ENCODE data around the gene COL25A1.

Gene COL25A1

DNA sequence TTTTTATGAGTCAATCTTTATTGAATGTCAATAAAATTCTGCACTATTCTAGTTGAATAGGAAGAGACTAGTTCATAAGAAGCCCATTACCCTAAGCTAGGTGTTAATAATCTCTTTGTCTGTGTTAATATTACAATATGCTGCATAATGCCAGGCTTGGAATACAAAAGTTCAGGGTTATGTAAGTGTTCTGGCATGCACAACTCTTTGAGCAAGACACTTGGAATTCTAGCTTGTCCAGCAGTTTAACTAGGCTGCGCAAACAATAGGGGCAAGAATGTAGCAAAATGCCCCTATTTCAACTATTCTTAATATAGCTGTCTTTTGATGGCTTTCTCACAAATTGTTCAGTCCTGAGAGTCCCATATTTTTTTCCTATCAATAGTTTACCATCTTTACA, 508.3 kb downstream of the COL25A1 start:
- no peak for DNase-seq

DNA sequence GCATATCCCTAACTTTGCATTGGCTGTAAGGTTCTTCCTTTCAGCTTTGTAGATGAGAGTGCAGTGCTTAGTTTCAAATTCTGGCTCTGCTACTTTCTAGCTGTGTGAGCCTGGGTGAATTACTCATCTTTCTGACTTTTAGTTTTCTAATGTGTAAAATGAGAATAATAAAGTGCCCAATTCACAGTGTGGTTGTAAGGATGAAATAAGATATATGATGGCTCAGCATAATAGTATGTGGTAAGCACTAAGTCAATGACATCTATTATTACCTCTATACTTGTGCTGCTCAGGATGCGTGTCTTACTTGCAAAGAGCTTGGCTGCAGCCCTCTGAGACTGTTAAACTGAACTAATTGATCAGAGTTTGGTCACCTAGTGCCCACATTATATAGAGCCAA, 509.0 kb downstream of the COL25A1 start:
- no peak for DNase-seq

DNA sequence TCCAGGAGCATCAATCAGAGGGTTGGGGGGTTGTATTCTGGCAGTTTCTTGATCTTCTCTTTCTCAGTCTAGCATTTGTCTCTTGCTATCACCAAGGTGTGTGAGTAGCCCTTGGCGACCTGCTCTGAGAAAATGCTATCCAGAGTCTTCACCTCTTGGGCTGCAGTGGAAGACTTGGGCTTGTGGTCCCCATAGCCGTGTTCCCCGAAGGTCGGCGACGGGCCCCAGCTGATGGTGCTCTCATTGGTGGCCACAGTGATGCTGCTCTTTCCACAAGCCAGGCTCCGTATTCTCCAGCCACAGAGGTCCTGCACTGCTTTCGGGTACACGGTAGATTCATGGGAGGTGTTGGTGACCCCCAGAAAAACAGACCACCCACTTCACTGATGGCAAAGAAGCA, 513.7 kb downstream of the COL25A1 start:
- no peak for DNase-seq

DNA sequence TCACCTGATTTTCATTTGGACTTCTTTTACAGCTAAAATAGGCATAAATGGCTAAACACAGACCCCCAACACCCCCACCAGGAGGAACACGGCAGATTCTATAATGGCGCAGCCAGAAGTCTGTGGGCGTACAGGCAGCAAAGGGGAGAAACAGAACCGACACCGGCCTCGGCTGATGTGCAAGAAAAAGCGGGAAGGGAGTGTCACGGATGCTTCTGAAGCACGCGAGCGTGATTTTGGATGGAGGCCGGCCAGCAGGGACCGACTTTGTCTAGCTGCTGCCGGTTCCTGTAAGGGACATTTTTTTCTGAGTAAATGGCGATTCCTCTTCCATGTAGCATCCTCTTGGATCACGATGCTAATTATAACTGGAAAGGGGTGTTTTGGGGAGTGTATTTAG, 514.7 kb downstream of the COL25A1 start:
- DNase-seq, result no peak

DNA sequence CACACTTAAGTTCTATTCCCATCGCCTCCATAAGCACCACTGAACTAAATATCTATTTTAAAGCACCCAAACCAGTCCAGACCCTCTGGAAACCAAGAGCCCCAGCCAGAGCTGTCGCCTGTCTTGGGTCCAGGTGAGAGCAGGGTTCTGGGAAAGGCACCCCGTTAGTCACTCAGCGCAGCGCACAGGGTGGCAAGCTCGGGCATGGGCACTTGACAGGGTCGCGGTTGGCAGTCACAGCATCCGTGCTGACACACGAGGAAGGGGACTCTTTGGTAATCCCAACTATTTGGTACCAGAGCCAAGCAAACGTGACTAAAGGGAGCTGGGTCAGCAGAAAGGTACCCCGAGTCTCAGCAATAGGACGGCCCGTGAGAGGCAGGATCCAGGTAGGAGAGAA, 515.4 kb downstream of the COL25A1 start:
- no peak for DNase-seq

DNA sequence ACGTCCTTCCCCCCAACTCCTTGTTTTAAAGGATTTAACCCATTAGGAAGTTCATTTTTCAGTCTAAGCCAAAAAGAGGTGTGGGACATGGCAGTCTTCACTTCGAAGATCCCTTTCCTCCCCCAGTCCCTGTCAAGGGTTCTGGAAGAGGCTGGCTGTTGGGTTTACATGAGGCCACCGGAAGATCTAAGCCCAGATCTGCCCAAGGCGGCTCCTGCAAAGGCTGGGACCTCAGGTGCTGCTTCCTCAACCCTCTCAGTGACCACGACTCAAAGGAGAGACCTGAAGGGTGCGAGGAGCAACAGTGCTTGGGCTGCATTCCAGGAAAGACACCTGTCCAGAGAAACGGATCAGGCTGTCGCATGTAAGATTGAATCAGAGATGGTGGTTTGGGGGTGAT, 516.1 kb downstream of the COL25A1 start:
- DNase-seq, result no peak

DNA sequence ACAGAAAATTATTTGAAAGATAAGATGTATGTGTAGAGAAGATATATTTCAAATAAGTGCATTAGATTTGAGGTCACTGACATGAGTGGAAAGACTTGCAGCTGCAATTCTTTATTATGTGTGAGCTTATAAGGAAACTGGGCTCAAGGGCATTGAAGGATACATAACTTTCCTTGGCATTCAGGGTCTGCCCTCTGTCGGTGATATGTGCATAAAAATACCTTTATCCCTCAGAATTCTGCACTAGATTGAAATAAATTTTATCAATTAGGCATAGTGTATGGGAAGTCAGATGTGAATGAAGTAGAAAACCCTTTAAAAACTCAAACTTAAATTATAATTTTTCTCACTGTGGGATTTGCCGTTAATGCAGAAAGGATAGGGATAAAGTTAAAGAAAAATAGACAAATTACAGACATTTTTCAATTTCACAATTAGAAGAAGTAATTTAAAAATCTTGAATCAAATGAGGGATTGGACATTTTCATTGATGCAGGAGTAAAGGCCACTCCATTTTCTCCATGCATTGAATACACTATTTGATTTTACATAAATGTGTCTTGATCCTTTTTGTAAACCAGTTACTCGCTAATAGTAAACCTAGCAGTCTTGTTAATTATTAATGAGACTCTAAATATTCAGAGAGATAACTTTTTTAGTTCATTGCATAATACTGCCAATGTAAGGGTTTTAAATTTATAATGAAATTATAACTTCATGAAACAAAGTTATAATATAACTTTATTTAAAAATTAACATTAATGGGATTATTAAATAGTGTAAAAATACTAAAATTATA, 518.6 kb downstream of the COL25A1 start:
- peak; percentile 52 for DNase-seq

DNA sequence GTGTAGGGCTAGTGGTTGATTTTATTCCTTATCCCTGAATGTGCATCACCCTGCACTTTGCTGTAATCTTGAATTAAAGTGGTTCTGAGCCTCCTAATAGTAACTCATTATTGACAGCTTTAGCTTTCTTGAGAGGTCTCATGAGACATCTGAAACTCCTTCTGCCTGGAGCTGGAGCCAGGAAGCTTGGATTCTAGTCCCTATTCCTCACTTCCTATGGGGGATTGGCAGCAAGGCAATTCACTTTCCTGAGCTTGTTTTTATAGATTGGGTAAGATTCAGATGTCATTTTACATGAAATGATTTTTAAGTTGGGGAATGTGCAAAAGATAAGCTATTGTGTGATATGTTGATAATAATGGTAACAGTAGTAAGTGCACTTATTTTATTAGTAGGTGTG, 522.5 kb downstream of the COL25A1 start:
- no peak for DNase-seq

DNA sequence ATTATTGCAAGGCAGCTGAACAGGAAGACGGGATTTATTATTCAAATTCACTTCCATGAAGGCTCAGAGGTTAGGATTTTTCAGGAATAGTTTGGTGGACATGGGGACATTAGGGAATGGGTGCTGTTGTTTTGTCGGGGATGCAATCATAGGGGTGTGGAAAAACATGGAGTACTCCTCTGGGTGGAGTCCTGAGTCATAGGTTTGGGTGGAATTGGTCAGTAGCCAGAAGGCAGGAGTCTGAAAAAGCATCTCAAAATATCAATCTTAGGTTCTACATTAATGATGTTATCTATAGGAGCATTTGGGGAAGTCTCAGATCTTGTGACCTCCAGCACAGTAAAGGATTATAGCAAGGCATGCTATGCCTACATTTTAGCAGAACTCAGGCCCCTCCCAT, 525.1 kb downstream of the COL25A1 start:
- DNase-seq, result no peak

DNA sequence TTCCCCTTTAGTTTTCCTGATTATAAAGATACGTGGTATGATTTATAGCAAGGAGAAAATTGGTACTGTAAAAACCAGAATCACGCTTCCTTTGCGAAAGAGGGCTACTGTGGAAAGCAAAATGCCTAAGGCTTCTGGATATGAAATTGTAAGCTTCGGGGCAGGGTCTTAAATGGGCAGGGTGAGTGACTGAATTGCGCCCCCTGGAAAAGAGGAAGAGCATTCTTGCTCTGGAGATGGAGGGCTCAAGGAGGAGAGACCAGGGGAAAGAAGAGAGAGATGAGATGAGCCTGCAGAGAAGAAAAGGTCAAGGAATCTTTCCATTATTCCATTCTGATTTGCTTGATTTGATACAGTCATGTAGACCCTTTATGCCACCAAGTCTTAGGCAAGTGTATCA, 526.5 kb downstream of the COL25A1 start:
- DNase-seq, result peak; percentile 10

DNA sequence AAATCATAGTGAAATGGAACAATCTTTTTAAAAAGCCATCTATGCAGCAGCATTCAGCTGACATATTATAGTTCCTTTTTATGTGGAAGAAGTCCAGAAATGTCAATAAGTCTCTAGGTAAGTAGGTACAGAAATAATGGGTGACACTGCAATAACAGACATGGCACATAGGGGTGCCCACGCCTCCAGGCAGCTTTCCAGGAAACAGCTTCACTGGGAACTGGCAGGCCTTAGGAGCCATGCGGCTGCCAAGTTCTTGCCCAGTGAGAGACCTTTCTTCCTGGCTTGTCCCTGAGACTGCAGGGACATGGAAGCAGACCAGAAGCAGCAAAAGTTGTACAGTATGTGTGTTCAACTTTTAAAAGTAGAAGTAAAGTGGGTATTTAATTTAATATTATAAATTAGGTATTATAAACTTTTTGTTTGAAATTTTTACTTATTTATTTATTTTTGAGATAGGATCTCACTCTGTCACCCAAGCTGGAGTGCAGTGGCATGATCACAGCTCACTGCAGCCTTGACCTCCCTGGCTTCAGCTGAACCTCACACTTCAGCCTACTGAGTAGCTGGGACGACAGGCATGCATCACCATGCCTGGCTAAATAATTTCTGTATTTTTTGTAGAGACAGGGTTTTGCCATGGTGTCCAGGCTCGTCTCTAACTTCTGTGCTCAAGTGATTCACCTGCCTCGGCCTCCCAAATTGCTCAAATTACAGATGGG, 527.5 kb downstream of the COL25A1 start:
- DNase-seq, result peak; percentile 28

DNA sequence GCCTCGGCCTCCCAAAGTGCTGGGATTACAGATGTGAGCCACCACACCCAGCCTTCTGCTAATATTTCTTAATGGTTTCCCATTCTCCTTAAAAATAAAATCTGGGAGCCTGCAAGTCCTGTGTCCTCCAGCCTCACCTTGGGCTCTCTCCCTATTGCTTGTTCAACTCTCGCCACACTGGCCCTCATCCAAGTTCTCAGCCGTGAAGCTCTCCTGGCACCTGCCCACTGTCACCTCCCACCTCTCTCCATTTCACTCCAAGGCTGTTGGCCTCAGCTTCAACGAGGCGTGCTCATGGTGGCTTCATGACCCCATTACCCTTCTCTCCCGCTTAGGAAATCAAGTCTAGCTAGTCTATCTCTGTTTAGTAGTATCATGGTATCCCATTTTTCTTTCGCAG, 530.1 kb downstream of the COL25A1 start:
- DNase-seq, result no peak

DNA sequence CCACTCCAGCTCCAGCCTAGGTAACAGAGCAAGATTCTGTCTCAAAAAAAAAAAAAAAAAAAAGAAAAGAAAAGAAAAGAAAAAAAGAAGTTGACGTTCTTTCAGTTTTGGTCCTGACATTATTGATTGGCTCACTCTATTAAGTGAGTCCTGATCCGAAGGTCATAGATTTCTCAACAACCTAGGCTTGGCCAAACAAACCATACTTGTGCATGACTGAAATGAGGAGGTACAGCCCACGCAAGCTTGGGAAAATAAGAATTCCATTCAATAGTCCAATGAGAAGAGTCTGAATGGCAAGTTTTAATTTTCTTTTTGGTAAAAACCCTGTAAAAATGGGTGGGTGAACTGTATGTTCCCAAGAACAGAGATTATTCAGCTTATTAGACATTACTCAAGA, 536.4 kb downstream of the COL25A1 start:
- DNase-seq, result no peak

DNA sequence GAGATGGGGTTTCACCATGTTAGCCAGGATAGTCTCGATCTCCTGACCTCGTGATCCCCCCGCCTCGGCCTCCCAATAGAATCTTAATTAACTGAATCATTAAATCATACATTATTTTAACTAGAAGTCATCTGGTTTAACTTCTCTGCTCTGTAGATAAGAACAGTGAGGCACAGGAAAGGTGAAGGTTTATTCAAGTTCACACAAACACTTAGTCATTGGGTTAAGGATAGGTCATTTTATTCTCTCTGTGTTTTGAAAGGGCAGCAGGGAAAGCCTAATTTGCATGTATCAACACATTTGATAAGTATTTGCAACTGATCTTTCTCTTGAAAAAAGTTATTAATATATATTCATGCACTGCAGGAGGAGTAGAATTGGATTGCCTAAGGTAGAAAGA, 538.5 kb downstream of the COL25A1 start:
- DNase-seq, result no peak

DNA sequence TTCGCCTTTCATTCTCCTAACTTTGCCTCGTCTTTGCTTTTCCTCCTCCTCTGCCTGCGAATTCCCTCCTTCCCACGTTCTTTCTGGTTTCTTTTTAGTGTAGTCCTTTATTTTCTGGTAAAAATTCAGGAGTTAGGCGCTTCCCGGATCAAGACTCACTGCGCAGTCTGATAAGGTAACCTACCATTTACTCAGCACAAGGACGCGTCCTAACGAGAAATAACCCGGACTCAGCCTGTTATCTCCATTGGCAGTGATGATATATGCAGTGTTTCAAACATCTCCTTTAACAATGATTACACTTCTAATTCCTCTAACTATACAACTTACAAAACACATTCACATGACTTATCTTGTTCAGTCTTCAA, 539.2 kb downstream of the COL25A1 start:
- peak; percentile 36 for DNase-seq

DNA sequence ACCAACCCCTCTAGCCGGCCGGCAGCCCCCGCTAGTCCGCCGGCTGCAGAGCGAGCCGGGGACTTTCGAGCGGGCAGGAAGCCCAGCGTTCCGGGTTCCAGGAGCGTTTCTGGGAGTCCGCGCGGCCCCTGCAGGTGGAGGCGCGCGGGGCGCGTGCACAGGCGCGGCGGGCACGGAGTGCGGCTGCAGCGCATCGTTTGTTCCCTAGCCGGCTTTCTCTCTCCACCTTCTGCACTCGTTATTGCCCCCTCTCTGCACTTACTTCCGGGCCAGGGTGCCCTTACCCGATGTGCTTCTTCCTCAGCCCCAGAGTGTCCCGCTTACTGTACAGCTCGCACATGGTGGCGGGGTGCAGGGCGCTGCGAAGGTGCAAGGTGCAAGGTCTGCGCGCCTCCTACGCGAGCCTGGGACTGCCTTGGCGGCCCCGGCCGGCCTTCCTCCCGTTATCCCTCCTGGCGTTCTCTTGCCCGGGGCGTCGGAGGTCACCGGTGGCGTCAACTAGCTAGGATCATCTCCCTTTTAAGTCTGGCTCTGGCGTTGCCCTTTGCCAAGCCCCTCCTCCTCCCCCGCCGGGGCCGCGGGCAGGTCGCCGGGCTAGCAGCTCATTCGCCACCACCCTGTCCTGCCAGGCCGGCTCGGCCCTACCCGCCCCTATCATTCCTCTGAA, 539.8 kb downstream of the COL25A1 start, which contains the start of gene ETNPPL:
Gene ETNPPL (minus strand): TSS at position 495 of the 667 bp plus-strand sequence. CDS start 155 bp downstream, at position 340.
- peak; percentile 41 for DNase-seq
